HepG2 (cell line): ENCODE measurements around the gene USF2. TPM values are rescaled to one million over a fixed set of nuclear protein-coding genes. Genes with fewer than 3 reads are reported as not detected.

Experiments used
- AKAP8 ChIP-seq: sonication (generic); formaldehyde crosslinking; IDR thresholded peaks from 2 replicates; pipeline ENCODE4 v1.5.1; 2020; ENCODE audit warnings: mild to moderate bottlenecking, missing genetic modification reagents
- HOXA5 ChIP-seq: sonication (generic); formaldehyde crosslinking; IDR thresholded peaks from 2 replicates; pipeline ENCODE4 v1.4.0; 2020; ENCODE audit warnings: missing genetic modification reagents
- KAT7 ChIP-seq: IDR thresholded peaks from 2 replicates; pipeline ENCODE4 v1.6.1; 2018; ENCODE audit warnings: borderline replicate concordance, missing compliant biosample characterization
- LCORL ChIP-seq, 2 experiments: fragments of 450-650 bp in 1 of 2; sonication (generic) in 1 of 2; formaldehyde crosslinking in 1 of 2; IDR thresholded peaks; 2 replicates each; pipeline versions ENCODE4 v1.5.0 to v1.6.1; 2017 to 2020; ENCODE audit warnings: antibody characterized with exemption in 1 of 2, missing genetic modification reagents in 1 of 2
- MED8 ChIP-seq: sonication (generic); formaldehyde crosslinking; IDR thresholded peaks from 2 replicates; pipeline ENCODE4 v1.8.1; 2023; ENCODE audit warnings: mild to moderate bottlenecking, missing genetic modification reagents; ENCODE audit not compliant: insufficient replicate concordance
- MYC ChIP-seq: sonication (generic); formaldehyde crosslinking; IDR thresholded peaks from 2 replicates; pipeline ENCODE4 v1.9.0; 2021; ENCODE audit warnings: missing genetic modification reagents, borderline replicate concordance
- RXRA ChIP-seq: sonication (generic); formaldehyde crosslinking; IDR thresholded peaks from 2 replicates; pipeline ENCODE4 v1.5.1; 2020; ENCODE audit warnings: missing genetic modification reagents
- ZBTB20 ChIP-seq: sonication (generic); formaldehyde crosslinking; IDR thresholded peaks from 2 replicates; pipeline ENCODE4 v1.8.1; 2023; ENCODE audit warnings: missing genetic modification reagents, low read depth, mild to moderate bottlenecking, borderline replicate concordance
- ZNF430 ChIP-seq: sonication (generic); formaldehyde crosslinking; IDR thresholded peaks from 2 replicates; pipeline ENCODE4 v1.9.0; 2021; ENCODE audit warnings: mild to moderate bottlenecking, missing genetic modification reagents
- ZNF550 ChIP-seq: sonication (generic); formaldehyde crosslinking; IDR thresholded peaks from 2 replicates; pipeline ENCODE4 v1.4.0; 2020; ENCODE audit warnings: mild to moderate bottlenecking, missing genetic modification reagents, borderline replicate concordance
- ZNF615 ChIP-seq: sonication (generic); formaldehyde crosslinking; IDR thresholded peaks from 2 replicates; pipeline ENCODE4 v1.5.0; 2020; ENCODE audit warnings: mild to moderate bottlenecking, missing genetic modification reagents, borderline replicate concordance
- ZNF619 ChIP-seq: sonication (generic); formaldehyde crosslinking; IDR thresholded peaks from 2 replicates; pipeline ENCODE4 v1.4.0; 2020; ENCODE audit warnings: mild to moderate bottlenecking, missing genetic modification reagents
- ZNF772 ChIP-seq: sonication (generic); formaldehyde crosslinking; IDR thresholded peaks from 2 replicates; pipeline ENCODE4 v1.5.0; 2020; ENCODE audit warnings: mild to moderate bottlenecking, missing genetic modification reagents
- ZNF891 ChIP-seq: sonication (generic); formaldehyde crosslinking; IDR thresholded peaks from 2 replicates; pipeline ENCODE4 v1.5.0; 2020; ENCODE audit warnings: mild to moderate bottlenecking, missing genetic modification reagents
- polyA plus RNA-seq, 8 experiments: library from polyadenylated mRNA; depleted of rRNA in 3 of 8; stranded (reverse) in 7 of 8; unstranded in 1 of 8; fragments of >200 nt; fragmentation: Illumina TruSeq in 4 of 8; extraction: Trizol in 4 of 8; gene quantifications; 2 replicates each; pipeline versions ENCODE4 v1.2.1 to v1.2.3, GENCODE V29; 2011 to 2016; ENCODE audit warnings: low read depth in 4 of 8, missing spikeins in 1 of 8, mixed read lengths in 1 of 8; ENCODE audit not compliant: insufficient read depth in 1 of 8
- total RNA-seq, 5 experiments: library from RNA; depleted of rRNA; stranded (reverse); fragments of >200 nt; fragmentation: Illumina TruSeq; extraction: Trizol; gene quantifications; 2 replicates each; pipeline ENCODE4 v1.2.3, GENCODE V29; 2016; ENCODE audit warnings: low read depth in 1 of 5
- TF ChIP-seq, protein P1 (sequence below): sonication (generic); formaldehyde crosslinking; IDR thresholded peaks from 2 replicates; pipeline ENCODE4 v1.5.0; 2020; ENCODE audit warnings: mild to moderate bottlenecking, missing genetic modification reagents, borderline replicate concordance
- TF ChIP-seq, protein P2 (sequence below): sonication (generic); formaldehyde crosslinking; IDR thresholded peaks from 2 replicates; pipeline ENCODE4 v1.4.0; 2020; ENCODE audit warnings: missing genetic modification reagents, borderline replicate concordance
- TF ChIP-seq, protein P3 (sequence below): sonication (generic); formaldehyde crosslinking; IDR thresholded peaks from 2 replicates; pipeline ENCODE4 v1.5.0; 2020; ENCODE audit warnings: missing genetic modification reagents

USF2 gene
- total and polyA plus RNA-seq, 2 of the 13 experiments (the other 11 are each of a cell fraction or from before 2014, with no cell fraction given): 54.9 to 106 TPM

- TF ChIP-seq AKAP8 (CRISPR knock-in tag) (peak; percentile 92), ZNF615 (CRISPR knock-in tag) (no peak), MYC (no peak; the same call in 1 of the 2 replicates), MED8 (CRISPR knock-in tag) (no peak), ZNF772 (CRISPR knock-in tag) (0 out of 2 replicates have a peak, but pooled peaks have one; percentile 38), ZNF550 (CRISPR knock-in tag) (no peak), ZNF619 (CRISPR knock-in tag) (no peak), RXRA (CRISPR knock-in tag) (peak; percentile 91), HOXA5 (CRISPR knock-in tag) (no peak), ZBTB20 (no peak), ZNF891 (no peak), LCORL (IDR thresholded peaks at IDR 0.05) (no peak), LCORL (CRISPR knock-in tag; IDR thresholded peaks at IDR 0.05) (peak; percentile 64), KAT7 (CRISPR knock-in tag) (no peak), ZNF430 (CRISPR knock-in tag) (0 out of 2 replicates have a peak, but pooled peaks have one; percentile 18)
- TF ChIP-seq, protein P1, sequence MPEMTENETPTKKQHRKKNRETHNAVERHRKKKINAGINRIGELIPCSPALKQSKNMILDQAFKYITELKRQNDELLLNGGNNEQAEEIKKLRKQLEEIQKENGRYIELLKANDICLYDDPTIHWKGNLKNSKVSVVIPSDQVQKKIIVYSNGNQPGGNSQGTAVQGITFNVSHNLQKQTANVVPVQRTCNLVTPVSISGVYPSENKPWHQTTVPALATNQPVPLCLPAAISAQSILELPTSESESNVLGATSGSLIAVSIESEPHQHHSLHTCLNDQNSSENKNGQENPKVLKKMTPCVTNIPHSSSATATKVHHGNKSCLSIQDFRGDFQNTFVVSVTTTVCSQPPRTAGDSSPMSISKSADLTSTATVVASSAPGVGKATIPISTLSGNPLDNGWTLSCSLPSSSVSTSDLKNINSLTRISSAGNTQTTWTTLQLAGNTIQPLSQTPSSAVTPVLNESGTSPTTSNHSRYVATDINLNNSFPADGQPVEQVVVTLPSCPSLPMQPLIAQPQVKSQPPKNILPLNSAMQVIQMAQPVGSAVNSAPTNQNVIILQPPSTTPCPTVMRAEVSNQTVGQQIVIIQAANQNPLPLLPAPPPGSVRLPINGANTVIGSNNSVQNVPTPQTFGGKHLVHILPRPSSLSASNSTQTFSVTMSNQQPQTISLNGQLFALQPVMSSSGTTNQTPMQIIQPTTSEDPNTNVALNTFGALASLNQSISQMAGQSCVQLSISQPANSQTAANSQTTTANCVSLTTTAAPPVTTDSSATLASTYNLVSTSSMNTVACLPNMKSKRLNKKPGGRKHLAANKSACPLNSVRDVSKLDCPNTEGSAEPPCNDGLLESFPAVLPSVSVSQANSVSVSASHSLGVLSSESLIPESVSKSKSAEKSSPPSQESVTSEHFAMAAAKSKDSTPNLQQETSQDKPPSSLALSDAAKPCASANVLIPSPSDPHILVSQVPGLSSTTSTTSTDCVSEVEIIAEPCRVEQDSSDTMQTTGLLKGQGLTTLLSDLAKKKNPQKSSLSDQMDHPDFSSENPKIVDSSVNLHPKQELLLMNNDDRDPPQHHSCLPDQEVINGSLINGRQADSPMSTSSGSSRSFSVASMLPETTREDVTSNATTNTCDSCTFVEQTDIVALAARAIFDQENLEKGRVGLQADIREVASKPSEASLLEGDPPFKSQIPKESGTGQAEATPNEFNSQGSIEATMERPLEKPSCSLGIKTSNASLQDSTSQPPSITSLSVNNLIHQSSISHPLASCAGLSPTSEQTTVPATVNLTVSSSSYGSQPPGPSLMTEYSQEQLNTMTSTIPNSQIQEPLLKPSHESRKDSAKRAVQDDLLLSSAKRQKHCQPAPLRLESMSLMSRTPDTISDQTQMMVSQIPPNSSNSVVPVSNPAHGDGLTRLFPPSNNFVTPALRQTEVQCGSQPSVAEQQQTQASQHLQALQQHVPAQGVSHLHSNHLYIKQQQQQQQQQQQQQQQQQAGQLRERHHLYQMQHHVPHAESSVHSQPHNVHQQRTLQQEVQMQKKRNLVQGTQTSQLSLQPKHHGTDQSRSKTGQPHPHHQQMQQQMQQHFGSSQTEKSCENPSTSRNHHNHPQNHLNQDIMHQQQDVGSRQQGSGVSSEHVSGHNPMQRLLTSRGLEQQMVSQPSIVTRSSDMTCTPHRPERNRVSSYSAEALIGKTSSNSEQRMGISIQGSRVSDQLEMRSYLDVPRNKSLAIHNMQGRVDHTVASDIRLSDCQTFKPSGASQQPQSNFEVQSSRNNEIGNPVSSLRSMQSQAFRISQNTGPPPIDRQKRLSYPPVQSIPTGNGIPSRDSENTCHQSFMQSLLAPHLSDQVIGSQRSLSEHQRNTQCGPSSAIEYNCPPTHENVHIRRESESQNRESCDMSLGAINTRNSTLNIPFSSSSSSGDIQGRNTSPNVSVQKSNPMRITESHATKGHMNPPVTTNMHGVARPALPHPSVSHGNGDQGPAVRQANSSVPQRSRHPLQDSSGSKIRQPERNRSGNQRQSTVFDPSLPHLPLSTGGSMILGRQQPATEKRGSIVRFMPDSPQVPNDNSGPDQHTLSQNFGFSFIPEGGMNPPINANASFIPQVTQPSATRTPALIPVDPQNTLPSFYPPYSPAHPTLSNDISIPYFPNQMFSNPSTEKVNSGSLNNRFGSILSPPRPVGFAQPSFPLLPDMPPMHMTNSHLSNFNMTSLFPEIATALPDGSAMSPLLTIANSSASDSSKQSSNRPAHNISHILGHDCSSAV (CRISPR knock-in tag): no peak
- TF ChIP-seq, protein P2, sequence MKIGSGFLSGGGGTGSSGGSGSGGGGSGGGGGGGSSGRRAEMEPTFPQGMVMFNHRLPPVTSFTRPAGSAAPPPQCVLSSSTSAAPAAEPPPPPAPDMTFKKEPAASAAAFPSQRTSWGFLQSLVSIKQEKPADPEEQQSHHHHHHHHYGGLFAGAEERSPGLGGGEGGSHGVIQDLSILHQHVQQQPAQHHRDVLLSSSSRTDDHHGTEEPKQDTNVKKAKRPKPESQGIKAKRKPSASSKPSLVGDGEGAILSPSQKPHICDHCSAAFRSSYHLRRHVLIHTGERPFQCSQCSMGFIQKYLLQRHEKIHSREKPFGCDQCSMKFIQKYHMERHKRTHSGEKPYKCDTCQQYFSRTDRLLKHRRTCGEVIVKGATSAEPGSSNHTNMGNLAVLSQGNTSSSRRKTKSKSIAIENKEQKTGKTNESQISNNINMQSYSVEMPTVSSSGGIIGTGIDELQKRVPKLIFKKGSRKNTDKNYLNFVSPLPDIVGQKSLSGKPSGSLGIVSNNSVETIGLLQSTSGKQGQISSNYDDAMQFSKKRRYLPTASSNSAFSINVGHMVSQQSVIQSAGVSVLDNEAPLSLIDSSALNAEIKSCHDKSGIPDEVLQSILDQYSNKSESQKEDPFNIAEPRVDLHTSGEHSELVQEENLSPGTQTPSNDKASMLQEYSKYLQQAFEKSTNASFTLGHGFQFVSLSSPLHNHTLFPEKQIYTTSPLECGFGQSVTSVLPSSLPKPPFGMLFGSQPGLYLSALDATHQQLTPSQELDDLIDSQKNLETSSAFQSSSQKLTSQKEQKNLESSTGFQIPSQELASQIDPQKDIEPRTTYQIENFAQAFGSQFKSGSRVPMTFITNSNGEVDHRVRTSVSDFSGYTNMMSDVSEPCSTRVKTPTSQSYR (CRISPR knock-in tag): peak; percentile 67; the same call in 1 of the 2 replicates
- TF ChIP-seq, protein P3, sequence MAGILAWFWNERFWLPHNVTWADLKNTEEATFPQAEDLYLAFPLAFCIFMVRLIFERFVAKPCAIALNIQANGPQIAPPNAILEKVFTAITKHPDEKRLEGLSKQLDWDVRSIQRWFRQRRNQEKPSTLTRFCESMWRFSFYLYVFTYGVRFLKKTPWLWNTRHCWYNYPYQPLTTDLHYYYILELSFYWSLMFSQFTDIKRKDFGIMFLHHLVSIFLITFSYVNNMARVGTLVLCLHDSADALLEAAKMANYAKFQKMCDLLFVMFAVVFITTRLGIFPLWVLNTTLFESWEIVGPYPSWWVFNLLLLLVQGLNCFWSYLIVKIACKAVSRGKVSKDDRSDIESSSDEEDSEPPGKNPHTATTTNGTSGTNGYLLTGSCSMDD (CRISPR knock-in tag): no peak
Measured at GRCh38 chr19:35279985-35280821, 11.4 kb downstream of the USF2 start (continued).
